Measurements from ENCODE around the gene NPM3.

DNA sequence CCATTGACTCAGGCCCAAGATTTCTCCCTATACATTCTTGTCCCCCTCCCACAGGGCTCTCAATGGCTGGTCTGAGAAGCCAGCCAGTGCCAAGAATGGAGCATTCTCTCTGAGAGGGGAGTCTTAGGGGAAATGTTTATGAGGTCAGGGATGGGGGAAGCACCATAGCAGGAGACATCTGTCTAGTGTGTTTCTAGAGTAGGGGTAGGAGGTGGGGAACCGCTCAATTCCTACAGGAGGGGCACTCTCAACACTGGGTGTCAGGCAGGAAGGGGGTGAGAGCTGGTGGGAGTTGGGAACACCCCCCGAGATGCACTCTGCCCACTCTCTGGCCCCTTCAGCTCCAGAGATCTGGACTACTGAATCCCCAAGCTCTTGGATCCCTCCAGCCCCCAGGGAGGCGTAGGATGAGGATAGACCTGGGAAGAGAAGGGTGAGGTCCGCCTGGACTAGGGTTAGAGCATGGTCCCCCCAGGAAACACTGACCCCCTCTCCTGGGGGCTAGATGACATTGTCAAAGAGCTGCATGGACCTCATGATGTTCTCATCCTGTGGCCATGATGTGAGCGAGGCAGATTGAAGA is 43.7 kb upstream of the NPM3 start:
- TF ChIP-seq, protein P1, sequence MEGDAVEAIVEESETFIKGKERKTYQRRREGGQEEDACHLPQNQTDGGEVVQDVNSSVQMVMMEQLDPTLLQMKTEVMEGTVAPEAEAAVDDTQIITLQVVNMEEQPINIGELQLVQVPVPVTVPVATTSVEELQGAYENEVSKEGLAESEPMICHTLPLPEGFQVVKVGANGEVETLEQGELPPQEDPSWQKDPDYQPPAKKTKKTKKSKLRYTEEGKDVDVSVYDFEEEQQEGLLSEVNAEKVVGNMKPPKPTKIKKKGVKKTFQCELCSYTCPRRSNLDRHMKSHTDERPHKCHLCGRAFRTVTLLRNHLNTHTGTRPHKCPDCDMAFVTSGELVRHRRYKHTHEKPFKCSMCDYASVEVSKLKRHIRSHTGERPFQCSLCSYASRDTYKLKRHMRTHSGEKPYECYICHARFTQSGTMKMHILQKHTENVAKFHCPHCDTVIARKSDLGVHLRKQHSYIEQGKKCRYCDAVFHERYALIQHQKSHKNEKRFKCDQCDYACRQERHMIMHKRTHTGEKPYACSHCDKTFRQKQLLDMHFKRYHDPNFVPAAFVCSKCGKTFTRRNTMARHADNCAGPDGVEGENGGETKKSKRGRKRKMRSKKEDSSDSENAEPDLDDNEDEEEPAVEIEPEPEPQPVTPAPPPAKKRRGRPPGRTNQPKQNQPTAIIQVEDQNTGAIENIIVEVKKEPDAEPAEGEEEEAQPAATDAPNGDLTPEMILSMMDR (IDR thresholded peaks at IDR 0.05) = no peak
- TF ChIP-seq POLR2A (IDR thresholded peaks at IDR 0.05) = no peak
